GM12878 (cell line): Measurements from ENCODE around the gene RCBTB2. TPM values are rescaled to one million over a fixed set of nuclear protein-coding genes. Genes with fewer than 3 reads are reported as not detected.

Source experiments
- ATF2 ChIP-seq: IDR thresholded peaks from 2 replicates; pipeline ENCODE4 v1.6.1; 2012; ENCODE audit warnings: low read length, inconsistent platforms
- BCL11A ChIP-seq: IDR thresholded peaks from 2 replicates; pipeline ENCODE4 v1.6.1; 2011; ENCODE audit warnings: low read depth, low read length
- BHLHE40 ChIP-seq, 2 experiments: fragments of 450-650 bp in 1 of 2; IDR thresholded peaks; 2 replicates each; pipeline ENCODE4 v1.6.1; 2011 to 2017; ENCODE audit warnings: low read depth in 2 of 2, borderline replicate concordance in 1 of 2, improper control_type of control experiment in 1 of 2, low read length in 1 of 2, mild to moderate bottlenecking in 1 of 2
- BMI1 ChIP-seq: fragments of 450-650 bp; IDR thresholded peaks from 2 replicates; pipeline ENCODE4 v1.6.1; 2016; ENCODE audit warnings: mild to moderate bottlenecking, moderate library complexity, borderline replicate concordance
- CBFB ChIP-seq: IDR thresholded peaks from 2 replicates; pipeline ENCODE4 v1.6.1; 2016; ENCODE audit warnings: antibody characterized with exemption, low read depth
- CREM ChIP-seq: IDR thresholded peaks from 2 replicates; pipeline ENCODE4 v1.6.1; 2014; ENCODE audit warnings: antibody characterized with exemption, low read depth
- DPF2 ChIP-seq: fragments of 450-650 bp; IDR thresholded peaks from 2 replicates; pipeline ENCODE4 v1.6.1; 2017; ENCODE audit warnings: mild to moderate bottlenecking
- GATAD2B ChIP-seq: fragments of 450-650 bp; conservative IDR thresholded peaks from 2 replicates; pipeline ENCODE4 v1.6.1; 2017; ENCODE audit warnings: low read depth, mild to moderate bottlenecking, moderate library complexity
- MEF2A ChIP-seq: IDR thresholded peaks from 2 replicates; pipeline ENCODE4 v1.6.1; 2011; ENCODE audit warnings: low read depth, mild to moderate bottlenecking, low read length, moderate library complexity; ENCODE audit not compliant: insufficient read depth
- MEF2B ChIP-seq: fragments of 450-650 bp; IDR thresholded peaks from 2 replicates; pipeline ENCODE4 v1.6.1; 2018; ENCODE audit warnings: mild to moderate bottlenecking, moderate library complexity; ENCODE audit not compliant: partially characterized antibody, poor library complexity, severe bottlenecking
- MTA2 ChIP-seq: fragments of 450-650 bp; IDR thresholded peaks from 2 replicates; pipeline ENCODE4 v1.6.1; 2016; ENCODE audit warnings: low read depth, mild to moderate bottlenecking, moderate library complexity
- MYC ChIP-seq: IDR thresholded peaks from 2 replicates; pipeline ENCODE4 v1.6.1; 2011; ENCODE audit warnings: mild to moderate bottlenecking, low read length, moderate library complexity, inconsistent platforms; ENCODE audit not compliant: insufficient read depth, insufficient replicate concordance, insufficient read length, severe bottlenecking
- NRF1 ChIP-seq: conservative IDR thresholded peaks from 2 replicates; pipeline ENCODE4 v1.6.1; 2011; ENCODE audit warnings: mild to moderate bottlenecking, low read depth, low read length, improper control_type of control experiment
- PKNOX1 ChIP-seq: fragments of 450-650 bp; IDR thresholded peaks from 2 replicates; pipeline ENCODE4 v1.6.1; 2016; ENCODE audit warnings: mild to moderate bottlenecking
- PML ChIP-seq: IDR thresholded peaks from 2 replicates; pipeline ENCODE4 v1.6.1; 2012; ENCODE audit warnings: low read length, inconsistent platforms
- POLR2A ChIP-seq: IDR thresholded peaks from 2 replicates; pipeline ENCODE4 v1.6.1; 2011; ENCODE audit warnings: low read depth, mild to moderate bottlenecking, low read length
- POU2F2 ChIP-seq: IDR thresholded peaks from 3 replicates; pipeline ENCODE4 v1.6.1; 2011; ENCODE audit warnings: low read depth, mild to moderate bottlenecking, low read length, borderline replicate concordance
- RB1 ChIP-seq: fragments of 450-650 bp; formaldehyde crosslinking; IDR thresholded peaks from 2 replicates; pipeline ENCODE4 v1.6.1; 2017; ENCODE audit warnings: mild to moderate bottlenecking, borderline replicate concordance
- RELB ChIP-seq: fragments of 450-650 bp; IDR thresholded peaks from 2 replicates; pipeline ENCODE4 v1.6.1; 2017; ENCODE audit warnings: low read depth, mild to moderate bottlenecking, moderate library complexity
- SP1 ChIP-seq: IDR thresholded peaks from one replicate; pipeline ENCODE4 v1.6.1; 2011; ENCODE audit warnings: low read depth, low read length
- SPI1 ChIP-seq: IDR thresholded peaks from 2 replicates; pipeline ENCODE4 v1.6.1; 2011; ENCODE audit warnings: low read depth, mild to moderate bottlenecking, low read length, moderate library complexity, borderline replicate concordance; ENCODE audit not compliant: insufficient read depth
- SREBF2 ChIP-seq: IDR thresholded peaks from 2 replicates; pipeline ENCODE4 v1.6.1; 2012; ENCODE audit warnings: mild to moderate bottlenecking, low read length
- YY1 ChIP-seq: IDR thresholded peaks from 2 replicates; pipeline ENCODE4 v1.6.1; 2011; ENCODE audit warnings: low read depth, mild to moderate bottlenecking, low read length
- ZBTB33 ChIP-seq: fragments of 450-650 bp; IDR thresholded peaks from 2 replicates; pipeline ENCODE4 v1.6.1; 2017; ENCODE audit warnings: mild to moderate bottlenecking
- ZNF622 ChIP-seq: fragments of 450-650 bp; IDR thresholded peaks from 2 replicates; pipeline ENCODE4 v1.6.1; 2017; ENCODE audit warnings: mild to moderate bottlenecking, inconsistent platforms
- polyA plus RNA-seq, 11 experiments: library from polyadenylated mRNA; depleted of rRNA in 4 of 11; unstranded in 6 of 11; stranded (reverse) in 5 of 11; fragments of >200 nt; fragmentation: Nextera tagmentation in 4 of 11; fragmentation: Illumina TruSeq in 1 of 11; extraction: Ambion mirVana in 4 of 11; extraction: Trizol in 1 of 11; gene quantifications; 1 replicate in 1 of 11; 2 replicates in 10 of 11; pipeline versions ENCODE4 v1.2.1 to v1.2.3, GENCODE V29; 2011 to 2016; ENCODE audit warnings: inconsistent platforms in 2 of 11, missing spikeins in 2 of 11, low read depth in 1 of 11
- total RNA-seq, 4 experiments: library from RNA; depleted of rRNA in 3 of 4; stranded (reverse); fragments of >200 nt in 3 of 4; fragmentation: Illumina TruSeq in 1 of 4; extraction: Trizol in 1 of 4; gene quantifications; 2 replicates each; pipeline versions ENCODE4 v1.2.1 to v1.2.3, GENCODE V29; 2013 to 2021

RCBTB2 gene
- total and polyA plus RNA-seq, 10 of the 15 experiments (the other 5 are each of a cell fraction or from before 2014, with no cell fraction given): 5.0 to 16.0 (median 8.5) TPM

GRCh38 chr13:48492470-48493065 lies 40.3 kb downstream of the RCBTB2 start (continued):
- TF ChIP-seq PKNOX1 (no peak), PML (peak; percentile 54; the same call in 1 of the 2 replicates), ZBTB33 (no peak), POU2F2 (peak; percentile 83), MEF2A (0 out of 2 replicates have a peak, but pooled peaks have one; percentile 49), BMI1 (0 out of 2 replicates have a peak, but pooled peaks have one; percentile 14), NRF1 (no peak), YY1 (no peak), GATAD2B (no peak), SREBF2 (no peak), MYC (no peak), SPI1 (peak; percentile 32; the same call in 1 of the 2 replicates), SP1 (peak; percentile 58), ATF2 (peak; percentile 90), DPF2 (peak; percentile 61; the same call in 1 of the 2 replicates), POLR2A (peak; percentile 77), RB1 (no peak), CBFB (no peak), RELB (peak; percentile 71), MEF2B (no peak), ZNF622 (no peak), BHLHE40 (IDR thresholded peaks at IDR 0.05; ENCODE audit: borderline replicate concordance in 1 of 2, low read depth in 2 of 2, low read length in 1 of 2) (peak; percentile 95 to 96), BCL11A (peak; percentile 75; the same call in 1 of the 2 replicates), CREM (peak; percentile 51; the same call in 1 of the 2 replicates), MTA2 (peak; percentile 54; the same call in 1 of the 2 replicates)
